HG02981 (cell line): ENCODE data around the gene EMILIN3.
"Not testable (repeated sequence)": the region's sequence is repeated elsewhere in the genome, so short reads cannot be mapped to it uniquely, and the experiment has no call there.

Source experiments
- ATAC-seq: cut with Tn5 transposase; IDR thresholded peaks from one replicate; pipeline ENCODE4 v1.9.1; 2021; ENCODE audit warnings: mild to moderate bottlenecking, moderate library complexity; ENCODE audit not compliant: unreplicated experiment

Gene EMILIN3

DNA sequence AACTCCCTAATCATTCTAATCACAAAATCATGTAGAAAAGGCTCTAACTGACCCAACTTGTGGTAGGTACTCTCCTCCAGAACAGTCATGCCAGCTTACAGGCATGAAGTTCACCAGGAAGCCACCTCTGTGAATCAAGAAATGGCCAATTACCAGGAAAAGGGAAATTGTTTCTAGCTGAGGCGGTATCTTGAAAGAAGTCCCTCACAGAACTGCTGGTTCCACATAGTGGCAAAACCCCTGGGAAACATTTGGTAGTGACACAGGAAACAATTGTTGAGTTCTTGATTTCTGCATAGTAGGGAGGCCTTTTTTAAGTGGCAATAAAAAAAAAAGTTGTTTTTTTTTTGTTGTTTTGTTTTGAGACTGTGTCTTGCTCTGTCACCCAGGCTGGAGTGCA lies 45.6 kb downstream of the EMILIN3 start:
- no peak for ATAC-seq

DNA sequence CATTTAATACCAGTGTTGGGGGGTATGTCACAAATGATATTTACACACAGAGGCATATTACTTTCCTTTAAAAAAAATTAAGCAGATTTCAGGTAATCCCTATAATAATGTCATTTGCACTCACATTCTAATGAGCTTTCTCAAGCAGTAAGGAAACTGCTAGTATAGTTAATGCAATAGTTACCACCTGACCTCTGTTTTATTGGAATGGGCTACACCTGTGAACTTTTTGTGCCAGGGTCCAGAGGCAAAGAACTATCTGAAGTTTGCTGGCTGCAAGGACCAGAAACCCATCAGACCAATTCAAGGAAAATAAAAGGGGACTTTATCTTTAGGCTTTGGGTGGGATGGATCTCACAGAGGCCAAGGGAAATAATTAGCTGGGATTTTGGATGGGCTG lies 46.2 kb downstream of the EMILIN3 start:
- ATAC-seq, result no peak

DNA sequence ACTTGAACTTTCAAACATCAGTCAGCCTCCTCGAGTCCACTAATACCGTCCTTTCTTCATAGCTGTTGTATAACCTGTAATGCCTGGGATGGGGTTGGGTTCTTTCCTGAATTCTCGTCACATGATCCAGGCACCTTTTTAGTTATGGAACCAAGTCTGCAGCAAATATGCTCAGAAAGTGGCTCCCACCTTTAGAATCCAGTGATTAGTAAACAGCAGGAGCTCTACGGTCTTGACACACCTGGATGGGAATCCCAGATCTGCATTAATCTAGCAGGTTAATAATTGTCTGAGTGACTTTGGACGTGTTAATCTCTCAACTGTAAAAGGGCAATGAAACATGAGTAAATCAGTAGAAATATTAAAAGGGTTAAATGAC lies 48.4 kb downstream of the EMILIN3 start:
- ATAC-seq, result no peak

DNA sequence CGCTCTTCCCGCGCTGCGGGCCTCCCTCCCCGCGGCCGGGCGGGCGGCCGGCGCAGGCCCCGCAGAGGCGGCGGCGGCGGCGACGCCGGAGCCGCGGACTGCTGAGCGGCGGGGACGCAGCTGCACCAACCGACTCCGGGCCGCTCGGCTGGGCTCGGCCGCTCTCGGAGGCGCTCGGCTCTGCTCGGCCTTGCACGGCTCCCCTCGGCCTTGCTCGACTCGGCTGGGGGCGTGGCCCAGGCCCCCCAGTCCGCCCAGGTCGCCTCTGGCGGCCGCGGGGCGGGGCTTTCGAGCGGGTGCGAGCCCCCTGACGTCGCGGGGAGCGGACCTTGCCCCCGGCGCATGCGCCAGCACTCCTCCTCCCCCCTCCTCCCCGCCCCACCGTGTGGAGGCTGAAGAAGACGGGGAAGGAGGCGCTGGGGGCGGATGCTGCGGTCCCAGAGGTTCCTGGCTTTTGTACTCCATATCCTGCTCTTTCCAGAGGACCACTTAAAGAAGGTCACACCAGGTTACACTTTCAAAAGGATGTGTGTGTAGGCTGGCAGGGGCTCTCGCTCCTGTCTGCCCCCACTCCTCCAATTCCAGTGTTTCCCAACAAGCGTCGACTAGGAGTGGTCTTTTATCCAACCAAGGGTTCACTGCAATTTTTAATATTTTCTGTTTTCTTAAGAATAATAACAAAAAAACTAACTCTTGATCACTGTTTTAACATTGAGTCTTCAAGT lies 48.9 kb downstream of the EMILIN3 start, which contains the start of gene ZHX3:
Gene ZHX3 (minus strand): TSS at position 186 of the 725 bp plus-strand sequence. CDS start 112,815 bp downstream, outside the sequence.
- peak; percentile 95 for ATAC-seq

DNA sequence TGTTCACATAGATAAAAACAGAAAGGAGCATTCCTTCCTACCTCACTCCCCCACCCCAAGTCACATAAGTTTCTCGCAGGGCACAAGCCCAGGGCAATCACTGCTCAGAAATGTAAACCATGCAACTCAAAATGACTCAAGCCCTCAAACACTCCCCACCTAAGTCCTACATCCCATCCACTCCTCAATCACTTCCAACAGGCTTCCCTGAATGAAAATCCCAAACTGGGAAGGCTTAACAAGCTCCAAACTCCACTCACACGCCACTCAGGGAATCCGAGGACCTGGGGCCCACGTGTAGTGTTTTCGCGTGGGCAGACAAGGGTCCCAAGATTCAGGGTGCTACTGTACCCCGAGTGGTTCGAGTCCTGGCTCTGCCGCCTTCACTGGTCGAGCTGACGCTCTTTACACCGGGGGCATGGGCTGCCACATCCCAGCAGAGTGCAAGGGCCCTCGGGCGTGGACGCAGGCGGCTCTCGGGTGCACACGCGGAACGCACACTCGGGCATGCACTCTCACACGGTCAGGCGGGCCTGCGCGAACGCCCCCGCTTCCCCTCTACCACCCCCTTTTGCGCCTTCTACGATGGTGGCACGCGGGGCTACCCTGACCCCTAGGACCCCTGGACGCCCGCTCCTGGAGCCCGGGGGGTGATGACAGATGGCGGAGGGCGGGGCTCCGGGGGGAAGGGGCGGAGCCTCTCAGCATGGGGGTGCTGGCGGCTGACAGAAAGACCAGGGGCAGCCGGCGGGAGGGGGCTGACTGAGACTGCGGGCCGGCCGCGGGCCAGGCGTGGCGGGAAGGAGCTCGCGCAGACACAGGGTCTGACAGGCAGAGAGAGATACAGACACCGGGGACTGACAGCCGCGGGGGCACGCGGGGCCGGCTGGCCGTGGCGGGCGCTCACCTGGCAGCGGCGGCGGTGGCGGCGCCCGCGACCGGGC lies 49.7 kb downstream of the EMILIN3 start:
- ATAC-seq, result peak; percentile 40

DNA sequence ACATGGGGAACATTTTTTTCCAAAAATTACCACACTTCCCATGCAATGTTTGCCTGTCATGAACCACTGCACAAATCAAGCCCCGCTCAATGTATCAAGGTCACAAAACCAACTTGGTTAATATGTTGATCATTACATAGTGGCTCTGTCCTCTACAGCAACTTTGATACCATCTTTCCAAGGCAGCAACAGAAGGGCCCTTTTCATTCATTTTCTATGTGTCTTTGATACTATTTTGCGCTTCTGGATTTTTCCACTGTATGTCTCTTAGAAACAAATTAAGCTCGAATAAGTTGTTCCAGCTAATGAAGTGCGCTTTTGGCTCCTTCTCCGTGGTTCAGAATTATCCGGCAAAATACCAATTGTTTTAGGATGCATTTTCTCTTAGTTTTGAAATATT lies 50.6 kb downstream of the EMILIN3 start:
- ATAC-seq, result no peak

DNA sequence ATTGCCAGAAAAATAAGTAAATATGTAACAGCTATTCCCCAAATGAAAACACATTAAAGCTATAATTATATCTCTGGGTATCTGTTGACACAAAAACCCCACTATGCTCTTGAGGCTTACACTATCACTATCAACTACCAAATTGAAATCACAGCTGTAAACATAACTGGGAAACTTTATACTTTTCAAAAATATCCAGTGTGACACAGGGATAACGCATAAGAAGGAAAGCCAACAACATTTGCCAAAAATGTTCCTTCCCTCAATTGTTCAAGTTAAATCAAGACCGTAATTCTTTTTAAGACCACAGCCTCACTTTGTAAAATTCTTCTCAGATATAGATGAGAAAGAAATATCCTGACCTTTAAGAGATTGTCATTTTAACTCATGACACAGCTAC lies 52.2 kb downstream of the EMILIN3 start:
- ATAC-seq, result no peak

DNA sequence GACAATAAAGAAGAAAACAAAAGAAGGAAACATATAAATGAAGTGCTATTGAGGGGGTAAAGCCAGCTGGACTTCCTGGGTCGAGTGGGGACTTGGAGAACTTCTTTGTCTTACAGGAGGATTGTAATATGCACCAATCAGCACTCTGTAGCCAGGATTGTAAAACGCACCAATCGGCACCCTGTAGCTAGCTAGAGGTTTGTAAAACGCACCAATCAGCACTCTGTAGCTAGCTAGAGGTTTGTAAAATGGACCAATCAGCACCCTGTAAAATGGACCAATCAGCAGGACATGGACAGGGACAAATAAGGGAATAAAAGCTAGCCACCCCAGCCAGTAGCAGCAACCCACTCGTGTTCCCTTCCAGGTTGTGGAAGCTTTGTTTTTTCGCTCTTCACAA lies 54.6 kb downstream of the EMILIN3 start:
- not testable (repeated sequence) for ATAC-seq
